Epithelial cell of esophagus (primary cell): ENCODE data around the gene ACP7.

Experiments
- DNase-seq: peaks from one replicate; pipeline ENCODE4 v3.0.0; 2010; ENCODE audit warnings: low read depth
- H3K4me3 ChIP-seq: 2 replicates; pipeline ENCODE4 v1.5.1; 2011; ENCODE audit warnings: mild to moderate bottlenecking, low read length, control low read depth
- TF ChIP-seq, protein P1 (sequence below): IDR thresholded peaks from 2 replicates; pipeline ENCODE4 v1.5.1; 2011; ENCODE audit warnings: low read depth, mild to moderate bottlenecking, low read length, control low read depth, inconsistent platforms; ENCODE audit not compliant: insufficient read depth; ENCODE audit errors: missing control alignments

ACP7 gene

DNA sequence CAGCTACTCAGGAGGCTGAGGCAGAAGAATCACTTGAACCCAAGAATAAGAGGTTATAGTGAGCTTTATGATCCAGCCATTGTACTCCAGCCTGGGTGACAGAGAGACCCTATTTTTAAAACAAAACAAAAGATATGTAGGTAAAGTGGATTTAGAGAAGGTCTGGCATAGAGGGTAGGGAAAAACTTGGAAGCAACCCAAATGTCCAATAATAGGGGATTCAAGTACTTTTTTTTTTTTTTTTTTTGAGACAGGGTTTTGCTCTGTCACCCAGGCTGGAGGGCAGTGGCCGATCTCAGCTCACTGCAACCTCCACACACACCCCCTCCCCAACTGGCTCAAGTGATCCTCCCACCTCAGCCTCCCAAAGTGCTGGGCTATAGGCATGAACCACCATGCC, 35.7 kb downstream of the ACP7 start:
- H3K4me3 ChIP-seq, result no peak overlapping the region
- no peak for DNase-seq
- TF ChIP-seq, protein P1, sequence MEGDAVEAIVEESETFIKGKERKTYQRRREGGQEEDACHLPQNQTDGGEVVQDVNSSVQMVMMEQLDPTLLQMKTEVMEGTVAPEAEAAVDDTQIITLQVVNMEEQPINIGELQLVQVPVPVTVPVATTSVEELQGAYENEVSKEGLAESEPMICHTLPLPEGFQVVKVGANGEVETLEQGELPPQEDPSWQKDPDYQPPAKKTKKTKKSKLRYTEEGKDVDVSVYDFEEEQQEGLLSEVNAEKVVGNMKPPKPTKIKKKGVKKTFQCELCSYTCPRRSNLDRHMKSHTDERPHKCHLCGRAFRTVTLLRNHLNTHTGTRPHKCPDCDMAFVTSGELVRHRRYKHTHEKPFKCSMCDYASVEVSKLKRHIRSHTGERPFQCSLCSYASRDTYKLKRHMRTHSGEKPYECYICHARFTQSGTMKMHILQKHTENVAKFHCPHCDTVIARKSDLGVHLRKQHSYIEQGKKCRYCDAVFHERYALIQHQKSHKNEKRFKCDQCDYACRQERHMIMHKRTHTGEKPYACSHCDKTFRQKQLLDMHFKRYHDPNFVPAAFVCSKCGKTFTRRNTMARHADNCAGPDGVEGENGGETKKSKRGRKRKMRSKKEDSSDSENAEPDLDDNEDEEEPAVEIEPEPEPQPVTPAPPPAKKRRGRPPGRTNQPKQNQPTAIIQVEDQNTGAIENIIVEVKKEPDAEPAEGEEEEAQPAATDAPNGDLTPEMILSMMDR, result no peak

DNA sequence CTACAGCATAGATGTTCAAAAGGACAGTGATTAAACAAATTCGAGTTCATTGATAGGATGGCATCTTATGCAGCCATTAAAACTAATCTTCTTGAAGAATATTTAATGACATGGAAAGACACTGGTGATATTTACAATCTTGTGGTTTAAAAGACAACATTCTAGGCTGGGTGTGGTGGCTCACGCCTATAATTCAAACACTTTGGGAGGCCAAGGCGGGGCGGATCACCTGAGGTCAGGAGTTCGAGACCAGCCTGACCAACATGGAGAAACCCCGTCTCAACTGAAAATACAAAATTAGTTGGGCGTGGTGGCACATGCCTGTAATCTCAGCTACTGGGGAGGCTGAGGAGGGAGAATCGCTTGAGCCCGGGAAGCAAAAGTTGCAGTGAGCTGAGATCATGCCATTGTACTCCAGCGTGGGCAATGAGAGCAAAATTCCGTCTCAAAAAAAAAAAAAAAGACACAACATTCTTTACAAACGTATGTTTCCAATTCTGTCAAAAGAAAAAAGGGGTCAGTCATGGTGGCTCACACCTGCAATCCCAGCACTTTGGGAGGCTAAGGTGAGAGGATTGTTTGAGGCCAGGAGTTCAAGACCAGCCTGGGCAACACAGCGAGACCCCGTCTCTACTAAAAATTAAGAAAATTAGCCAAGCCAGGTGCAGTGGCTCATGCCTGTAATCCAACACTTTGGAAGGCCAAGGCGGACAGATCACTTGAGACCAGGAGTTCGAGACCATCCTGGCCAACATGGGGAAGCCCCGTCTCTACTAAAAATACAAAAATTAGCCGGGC, 39.0 kb downstream of the ACP7 start:
- DNase-seq, result no peak
- TF ChIP-seq, protein P1, result no peak
- no peak overlapping the region for H3K4me3 ChIP-seq

DNA sequence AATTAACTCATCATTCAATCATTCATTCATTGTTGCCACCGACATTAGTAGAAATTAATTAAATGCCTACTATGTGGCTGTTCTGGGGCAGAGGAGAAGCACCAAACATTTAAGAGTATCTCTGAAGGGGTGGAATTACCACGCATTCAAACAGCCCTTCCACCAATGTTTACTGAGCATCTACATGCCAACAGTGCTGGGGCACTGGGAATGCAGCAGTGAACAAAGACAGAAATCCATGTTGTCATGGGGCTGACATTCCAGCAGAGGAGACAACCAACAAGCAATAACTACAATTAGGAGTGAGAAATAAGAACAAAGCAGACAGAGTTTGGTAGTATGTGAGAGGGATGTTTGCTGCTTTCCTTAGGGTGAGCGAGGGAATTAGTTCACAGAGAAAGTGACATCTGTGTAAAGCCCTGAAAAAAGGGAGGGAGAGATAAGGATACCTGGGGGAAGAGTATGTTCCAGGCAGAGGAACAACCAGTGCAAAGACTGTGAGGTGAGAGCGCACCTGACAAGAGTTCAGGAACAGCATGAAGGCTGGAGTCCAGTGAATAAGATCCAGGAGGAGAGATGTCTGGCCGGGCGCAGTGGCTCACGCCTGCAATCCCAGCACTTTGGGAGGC, 40.1 kb downstream of the ACP7 start:
- TF ChIP-seq, protein P1, result no peak
- no peak overlapping the region for H3K4me3 ChIP-seq
- DNase-seq, result no peak

GRCh38 chr19:39125199-39125553, 41.0 kb downstream of the ACP7 start:
- H3K4me3 ChIP-seq, result peak overlapping the region; percentile 84
- TF ChIP-seq, protein P1, result no peak
- DNase-seq, result no peak

DNA sequence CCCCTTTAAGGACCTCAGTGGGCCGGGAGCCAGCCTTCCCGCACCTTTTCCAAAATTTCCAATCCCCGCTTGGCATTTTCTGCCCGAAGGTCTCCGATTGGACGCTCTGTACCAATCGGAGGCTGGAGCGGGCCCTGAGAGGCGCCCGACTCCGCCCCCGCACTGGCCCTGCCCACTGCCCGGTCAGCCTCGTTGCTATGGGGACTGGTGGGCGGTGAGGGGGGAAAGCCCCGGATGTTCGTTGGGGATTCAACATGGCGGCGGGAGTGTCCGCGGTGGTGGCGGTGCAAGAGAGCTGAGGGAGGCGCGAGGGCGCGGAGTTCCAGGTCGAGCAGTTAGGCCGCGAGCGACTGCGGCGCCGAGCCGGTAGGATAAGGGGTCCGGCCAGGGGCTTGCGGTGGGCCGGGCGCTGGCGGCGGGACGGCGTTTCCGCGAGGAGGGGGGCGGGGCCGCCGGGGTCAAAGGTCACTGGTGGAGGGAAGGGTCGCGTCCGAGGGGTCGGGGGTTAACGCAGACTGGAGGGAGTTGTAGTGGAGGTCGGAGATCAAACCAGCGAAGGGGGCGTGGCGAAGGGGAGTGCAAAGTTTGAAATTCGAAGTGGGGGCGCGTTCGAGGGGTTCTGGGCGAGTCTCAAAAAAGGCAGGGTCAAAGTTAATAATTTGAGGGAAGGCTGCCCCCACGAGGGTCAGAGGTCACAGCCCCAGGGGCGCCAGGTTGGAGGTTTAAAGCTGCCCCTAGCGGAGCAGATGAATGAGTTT, 41.6 kb downstream of the ACP7 start, which contains the start of gene PAK4:
TSS of gene PAK4 (plus strand) at position 233 of the 758 bp plus-strand sequence. CDS start 43,768 bp downstream, outside the sequence.
- TF ChIP-seq, protein P1, result no peak
- peak; percentile 98 for DNase-seq
- H3K4me3 ChIP-seq, result peak within 1 kb of the TSS; percentile 84

DNA sequence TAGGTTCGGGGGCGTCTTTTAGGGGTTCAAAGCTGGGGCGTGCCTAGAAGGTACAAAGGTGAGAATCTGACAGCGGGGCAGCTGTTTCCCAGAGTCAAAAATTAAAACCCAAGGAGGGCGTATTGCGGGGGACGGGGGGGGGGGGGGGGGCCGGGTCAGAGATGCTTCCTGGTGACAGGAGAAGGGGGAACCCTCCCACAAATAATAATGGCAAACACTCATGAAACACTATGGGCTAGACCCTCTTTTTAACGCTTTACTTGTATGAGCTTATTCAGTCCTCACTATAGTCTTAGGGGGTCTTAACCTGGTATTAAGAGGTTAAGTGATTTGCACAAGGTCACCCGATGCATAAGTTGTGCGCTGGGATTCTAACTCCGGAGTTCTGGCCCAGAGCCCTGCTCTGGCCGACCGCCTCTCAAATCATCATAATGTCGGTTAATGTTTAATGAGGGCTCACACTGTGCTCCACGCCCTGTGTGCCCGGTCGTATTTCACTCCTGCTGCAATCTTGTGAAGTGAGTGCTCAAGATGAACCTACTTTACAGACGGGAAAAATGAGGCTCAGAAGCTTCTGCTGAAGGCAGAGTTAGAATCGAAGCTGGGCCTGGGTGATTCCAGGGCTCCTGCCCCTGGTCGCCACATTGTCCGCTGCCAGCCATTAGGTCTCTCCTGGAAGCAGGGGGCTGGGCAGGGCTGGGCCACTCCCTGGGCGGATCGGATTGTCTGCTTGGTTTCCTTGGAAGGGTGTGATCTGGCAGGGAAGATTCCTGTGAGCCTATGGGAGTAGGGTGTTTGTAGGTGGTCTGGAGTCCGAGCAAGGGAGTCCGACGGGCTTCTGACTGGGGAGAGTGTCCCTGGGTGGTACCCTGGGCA, 42.4 kb downstream of the ACP7 start:
- peak; percentile 53 for DNase-seq
- H3K4me3 ChIP-seq, result peak overlapping the region; percentile 84
- TF ChIP-seq, protein P1, result no peak
